SKM-1 treated with dmso at 0.1 percent for 144 hours (cell line): ENCODE data around the gene PDE4D.

ENCODE experiments used
- DNase-seq: peaks from one replicate; lab custom pipeline; 2025; ENCODE audit not compliant: unreplicated experiment; lab: John Stamatoyannopoulos, UW

PDE4D gene

DNA sequence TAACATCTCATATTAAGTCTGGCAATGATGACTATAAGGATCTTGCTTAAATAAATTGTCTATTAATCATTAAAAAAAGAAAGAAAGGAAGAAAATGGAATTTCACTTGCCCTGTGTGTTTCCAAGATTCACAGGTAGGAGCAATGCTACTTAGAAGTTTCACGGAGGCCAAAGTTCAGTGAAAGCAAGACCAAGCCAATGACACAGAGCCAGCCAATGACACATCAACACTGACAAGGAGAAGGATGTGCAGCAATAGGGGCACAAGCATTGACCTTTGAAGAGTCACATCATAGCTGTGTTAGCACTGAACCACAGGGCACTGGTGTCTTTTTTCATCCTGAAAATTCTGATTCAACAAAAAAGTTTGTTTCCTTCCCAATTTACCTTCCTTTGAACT lies 364.3 kb downstream of the PDE4D start:
- no peak for DNase-seq

DNA sequence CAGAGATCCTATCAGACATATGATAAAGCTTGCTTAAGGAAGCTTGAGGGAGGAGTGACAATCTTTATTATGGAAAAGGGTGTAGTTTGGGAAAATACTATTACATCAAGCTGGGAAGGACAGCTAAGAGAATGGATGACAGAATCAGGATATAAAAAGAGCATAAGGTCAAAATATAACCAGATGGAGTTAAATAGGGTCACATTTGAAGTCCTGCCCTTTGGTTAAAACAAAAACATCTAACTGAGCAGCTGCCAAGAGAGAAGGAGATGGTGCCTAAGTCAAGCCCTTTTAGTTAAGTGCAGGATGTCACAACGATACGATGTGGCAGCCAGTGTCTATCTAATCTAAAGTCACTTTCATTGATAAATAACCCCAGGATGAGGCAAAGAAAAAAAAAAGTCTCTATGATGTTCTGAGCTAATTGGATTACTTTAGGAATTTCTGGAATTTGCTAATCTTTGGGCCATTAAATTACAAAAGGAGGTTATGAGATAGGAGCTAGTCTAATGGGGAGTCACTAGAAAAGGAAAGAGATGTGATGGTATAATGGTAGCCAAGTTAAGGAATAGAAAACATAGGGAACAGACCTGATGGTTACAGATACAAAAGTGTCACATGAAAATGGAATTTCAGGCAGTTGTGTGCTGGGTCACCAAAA lies 365.2 kb downstream of the PDE4D start:
- DNase-seq = no peak

DNA sequence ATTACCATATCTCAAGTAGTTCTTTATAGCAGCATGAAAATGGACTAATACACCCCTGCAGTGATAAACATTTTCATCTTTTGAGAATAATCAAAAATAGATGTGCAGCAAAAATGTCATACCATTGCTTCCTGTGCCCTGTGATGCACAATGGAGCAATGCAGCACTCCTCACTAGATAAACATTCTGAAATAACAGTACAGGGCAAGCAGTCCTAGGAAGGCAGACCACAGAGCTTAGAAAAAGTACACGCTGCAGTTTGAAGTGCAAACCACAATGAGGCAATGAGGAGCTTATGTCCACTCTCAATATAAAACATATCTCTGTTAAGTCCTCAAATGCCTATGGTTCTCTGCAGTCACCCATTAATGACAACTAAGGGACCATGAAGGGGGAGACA lies 367.6 kb downstream of the PDE4D start:
- no peak for DNase-seq

DNA sequence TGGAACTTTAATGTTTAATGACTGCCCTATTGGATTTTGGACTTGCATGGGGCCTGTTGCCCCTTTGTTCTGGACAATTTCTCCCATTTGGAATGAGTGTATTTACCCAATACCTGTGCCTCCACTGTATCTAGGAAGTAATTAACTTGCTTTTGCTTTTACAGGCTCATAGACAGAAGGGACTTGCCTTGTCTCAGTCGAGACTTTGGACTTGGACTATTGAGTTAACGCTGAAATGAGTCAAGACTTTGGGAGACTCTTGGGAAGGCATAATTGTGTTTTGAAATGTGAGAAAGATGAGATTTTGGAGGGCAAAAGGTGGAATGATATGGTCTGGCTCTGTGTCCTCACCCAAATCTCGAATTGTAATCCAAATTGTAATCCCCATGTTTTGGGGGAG lies 368.2 kb downstream of the PDE4D start:
- no peak for DNase-seq

DNA sequence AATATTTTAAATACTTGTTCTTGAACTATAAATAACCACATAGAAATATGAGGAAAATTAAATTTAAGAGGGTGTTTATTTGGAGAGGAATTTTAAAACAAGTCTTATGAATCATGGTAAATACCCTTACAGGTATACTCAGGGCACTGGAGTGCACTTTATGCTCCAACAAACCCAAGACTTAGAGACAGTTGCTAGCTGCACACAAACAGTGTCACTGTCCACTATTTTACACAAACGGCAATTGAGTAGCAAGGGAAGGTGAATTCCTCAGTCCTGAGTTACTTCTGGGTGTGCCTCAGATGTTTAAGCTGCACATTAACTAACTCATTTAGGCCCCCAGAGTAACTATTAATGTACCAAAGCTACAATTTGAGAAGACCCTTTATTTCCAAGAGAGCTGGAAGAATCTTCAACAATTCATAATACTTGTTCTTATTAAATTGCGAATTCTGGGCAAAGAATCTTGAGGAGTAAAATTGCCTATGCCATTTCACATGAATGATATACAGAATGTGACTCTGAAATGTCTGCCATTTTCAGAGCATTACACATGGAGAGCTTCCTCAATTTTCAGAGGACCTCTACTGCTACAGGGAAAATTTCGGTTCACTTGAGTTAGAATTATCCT lies 371.2 kb downstream of the PDE4D start:
- no peak for DNase-seq

DNA sequence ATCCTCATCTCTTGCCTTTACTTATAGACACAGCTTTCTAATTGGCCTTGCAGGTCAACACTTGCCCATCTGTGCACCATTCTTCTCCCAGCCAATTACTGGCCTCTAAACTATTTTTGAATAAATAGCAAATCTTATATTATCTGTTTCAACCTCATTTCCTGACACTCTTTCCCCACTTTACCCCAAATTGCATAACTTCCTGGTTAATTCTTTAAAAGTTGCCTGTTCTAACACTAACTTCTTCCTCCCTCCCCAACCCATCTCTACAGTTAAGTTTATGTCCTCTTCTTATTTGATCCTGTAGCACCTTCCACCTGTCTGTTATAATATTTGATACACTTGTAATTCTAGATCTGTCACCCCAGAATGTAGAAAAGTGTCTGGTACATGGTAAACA lies 372.1 kb downstream of the PDE4D start:
- DNase-seq = peak; percentile 40

DNA sequence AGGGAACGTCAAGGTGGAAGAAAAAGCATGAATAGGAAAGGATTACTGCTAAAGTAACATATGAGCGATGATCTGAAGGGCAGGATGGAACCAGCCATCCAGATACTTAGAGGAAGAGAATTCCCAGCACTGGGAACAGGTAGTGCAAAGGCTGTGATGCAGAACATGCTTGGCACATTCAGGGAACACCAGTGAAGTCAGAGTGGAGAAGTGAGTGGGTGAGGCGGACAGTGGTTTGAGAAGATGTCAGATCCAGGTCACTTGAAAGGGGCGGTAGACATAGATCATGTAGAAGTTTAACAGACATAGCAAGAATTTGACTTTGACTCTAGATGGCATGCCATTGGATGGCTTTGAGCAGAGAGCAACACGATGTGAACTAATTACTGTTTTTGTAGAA lies 374.2 kb downstream of the PDE4D start:
- DNase-seq = no peak

DNA sequence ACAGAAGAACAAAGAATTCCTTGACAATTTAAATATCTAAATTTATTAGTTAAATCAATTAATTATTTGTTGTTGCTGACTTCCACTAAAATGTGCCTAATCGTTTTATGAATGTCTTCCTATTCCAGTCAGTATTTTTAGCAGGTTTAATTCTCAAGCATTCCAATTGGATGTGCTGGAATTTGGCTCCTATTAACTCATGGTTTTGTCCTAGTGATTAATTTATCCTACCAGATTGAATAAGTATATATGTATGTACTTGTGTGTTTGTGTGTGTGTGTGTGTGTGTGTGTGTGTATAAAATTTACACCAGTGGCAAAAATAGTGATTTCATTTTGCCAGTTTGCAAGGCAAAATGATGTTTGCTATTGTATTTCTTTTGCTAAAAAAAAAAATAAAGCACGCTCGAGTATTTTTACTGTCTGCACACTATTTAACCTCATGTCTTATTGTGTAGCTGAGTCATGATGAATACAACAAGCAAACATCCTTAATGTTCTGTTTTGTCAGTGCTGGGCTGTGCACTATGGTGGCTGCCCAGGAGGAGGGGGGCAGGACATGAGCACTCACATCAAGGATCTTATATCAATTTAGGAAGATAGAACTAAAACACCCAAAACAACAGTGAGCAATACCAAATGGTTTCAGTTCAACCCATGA lies 375.5 kb downstream of the PDE4D start:
- no peak for DNase-seq

- no peak for DNase-seq
These were observed 377.4 kb downstream of the PDE4D start for GRCh38 chr5:59516161-59516560.

DNA sequence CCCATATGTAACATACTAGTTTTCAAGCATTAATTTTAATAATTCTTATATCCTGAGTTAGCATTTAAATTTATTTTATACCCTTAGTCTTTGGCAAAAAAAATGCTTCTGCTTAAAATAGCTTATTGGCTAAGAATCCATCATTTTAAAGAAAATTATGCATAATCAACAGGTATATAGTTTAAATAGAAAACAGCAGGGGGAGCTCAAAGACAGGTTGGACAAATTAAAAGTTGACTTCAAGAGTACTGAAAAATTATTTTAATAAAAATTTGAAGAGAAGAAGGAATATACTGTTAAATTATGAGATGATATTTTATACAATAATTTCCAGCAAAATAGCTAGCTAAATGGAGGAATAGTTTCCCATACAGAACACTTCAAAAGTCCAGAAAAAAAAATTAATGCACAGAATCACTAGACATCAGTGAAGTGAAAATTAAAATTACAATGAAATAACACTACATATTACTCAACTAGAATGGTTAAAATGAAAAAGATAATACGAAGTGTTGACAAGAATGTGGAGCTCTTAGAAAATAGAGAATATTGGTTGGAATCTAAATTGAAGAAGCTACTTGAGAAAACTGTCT lies 387.1 kb downstream of the PDE4D start:
- no peak for DNase-seq

DNA sequence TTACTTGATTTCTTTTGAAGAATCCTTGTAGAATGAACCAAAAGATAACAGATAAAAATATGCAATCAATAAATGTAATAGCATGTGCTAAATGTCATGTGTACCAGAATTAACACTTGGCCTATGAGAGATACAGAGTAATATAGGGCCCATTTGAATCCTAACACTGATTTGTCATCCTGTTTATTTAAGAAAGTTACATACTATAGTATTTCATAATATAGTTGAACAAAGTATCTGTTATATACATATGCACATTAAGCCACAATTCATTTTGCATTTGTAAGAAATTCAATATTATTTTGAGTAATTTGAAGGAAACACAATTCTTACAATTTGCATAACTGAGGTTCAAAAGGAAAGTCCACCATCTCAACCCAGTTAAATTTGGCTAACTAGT lies 389.5 kb downstream of the PDE4D start:
- no peak for DNase-seq

DNA sequence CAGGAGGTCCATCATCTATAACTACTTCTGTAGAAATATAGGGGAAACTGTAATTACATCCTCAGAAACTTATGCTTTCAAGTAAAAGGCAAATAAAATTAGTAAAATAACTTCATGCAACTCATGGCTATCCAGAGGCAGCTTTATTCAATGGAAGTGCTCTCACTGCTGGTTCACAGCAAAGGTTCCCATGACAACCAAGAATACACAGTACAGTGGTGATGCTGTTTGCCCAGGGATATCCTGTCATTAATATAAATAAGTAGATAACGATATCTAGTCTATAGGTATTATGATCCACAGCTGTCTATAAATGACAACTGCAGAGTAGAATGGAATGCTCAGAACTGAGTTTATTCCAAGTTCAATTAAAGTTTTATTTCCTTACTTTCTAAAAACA lies 390.3 kb downstream of the PDE4D start:
- no peak for DNase-seq

GRCh38 chr5:59501316-59501715 lies 392.2 kb downstream of the PDE4D start:
- no peak for DNase-seq

DNA sequence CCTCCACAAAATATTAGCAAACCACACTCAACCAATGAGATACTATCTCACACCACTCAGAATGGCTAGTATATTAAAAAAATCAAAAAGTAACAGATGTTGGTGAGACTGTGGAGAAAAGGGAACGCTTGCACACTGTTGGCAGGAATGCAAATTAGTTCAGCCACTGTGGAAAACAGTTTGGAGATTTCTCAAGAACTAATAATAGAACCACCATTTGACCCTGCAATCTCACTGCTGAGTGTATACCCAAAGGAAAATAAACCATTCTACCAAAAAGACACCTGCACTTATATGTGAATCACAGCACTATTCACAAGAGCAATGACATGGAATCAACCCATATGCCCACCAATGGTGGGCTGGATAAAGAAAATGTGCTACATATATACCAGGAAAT lies 393.5 kb downstream of the PDE4D start:
- DNase-seq = no peak

DNA sequence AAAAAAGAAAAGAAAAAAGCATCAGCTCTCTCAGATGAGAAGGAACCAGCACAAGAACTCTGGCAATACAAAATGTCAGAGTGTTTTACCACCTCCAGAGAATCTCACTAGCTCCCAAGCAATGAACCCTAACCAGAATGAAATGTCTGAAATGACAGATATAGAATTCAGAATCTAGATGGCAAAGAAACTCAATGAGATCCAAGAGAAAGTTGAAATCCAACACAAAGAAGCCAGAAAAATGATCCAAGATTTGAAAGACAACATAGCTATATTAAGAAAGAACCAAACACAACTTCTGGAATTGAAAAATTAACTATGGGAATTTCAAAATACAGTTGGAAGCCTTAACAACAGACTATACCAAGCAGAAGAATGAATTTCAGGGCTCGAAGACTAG lies 396.3 kb downstream of the PDE4D start:
- no peak for DNase-seq

- DNase-seq = peak; percentile 22
These were observed 396.9 kb downstream of the PDE4D start for GRCh38 chr5:59496524-59497134.

- DNase-seq = no peak
These were observed 401.6 kb downstream of the PDE4D start for GRCh38 chr5:59491945-59492344.

GRCh38 chr5:59489551-59489950 lies 404.0 kb downstream of the PDE4D start:
- DNase-seq = no peak

GRCh38 chr5:59487772-59488729 lies 405.5 kb downstream of the PDE4D start:
- DNase-seq = no peak

- DNase-seq = no peak
These were observed 406.3 kb downstream of the PDE4D start for GRCh38 chr5:59487068-59487686.
